ENCODE data around the gene EVL. TPM values are rescaled to one million over a fixed set of nuclear protein-coding genes. Genes with fewer than 3 reads are reported as not detected.

Gene EVL
- total and polyA plus RNA-seq, 4 donors = 54.5 to 99.9 (median 78.2) TPM

- ATAC-seq (ENCODE audit: insufficient read depth, low FRiP score) (no peak), DNase-seq (peak in 2 of 3 donors; percentile 59 to 67)
- Histone ChIP-seq H3K27ac (ENCODE audit: low read depth in 1 of 2, low read length in 1 of 2) (no peak overlapping the region), H3K4me1 (ENCODE audit: control insufficient read depth in 5 of 5, insufficient read depth in 5 of 5, low read length in 5 of 5) (peaks cover 3 to 35% (median 13%) of the 10 kb centered on the region in 5 donors), H3K9ac (ENCODE audit: insufficient read depth in 1 of 2, low read length in 2 of 2) (no peak overlapping the region), H3K36me3 (ENCODE audit: control insufficient read depth in 4 of 4, insufficient read depth in 4 of 4, low read length in 4 of 4) (no peaks in the 10 kb centered on the region), H3K9me3 (ENCODE audit: control insufficient read depth in 4 of 4, insufficient read depth in 3 of 4, low read length in 3 of 4) (no peaks in the 10 kb centered on the region), H3K4me3 (no peak overlapping the region), H3K27me3 (ENCODE audit: control insufficient read depth in 3 of 3, insufficient read depth in 3 of 3, low read length in 2 of 3) (no peaks in the 10 kb centered on the region)
- TF ChIP-seq CTCF (IDR thresholded peaks at IDR 0.05; ENCODE audit: control extremely low read depth, extremely low read depth) = no peak
- WGBS, 2 donors = 81% methylated on average over 2 of the region's 2 CpGs
These were observed 16.0 kb upstream of the EVL start for GRCh38 chr14:100049220-100049619.

DNA sequence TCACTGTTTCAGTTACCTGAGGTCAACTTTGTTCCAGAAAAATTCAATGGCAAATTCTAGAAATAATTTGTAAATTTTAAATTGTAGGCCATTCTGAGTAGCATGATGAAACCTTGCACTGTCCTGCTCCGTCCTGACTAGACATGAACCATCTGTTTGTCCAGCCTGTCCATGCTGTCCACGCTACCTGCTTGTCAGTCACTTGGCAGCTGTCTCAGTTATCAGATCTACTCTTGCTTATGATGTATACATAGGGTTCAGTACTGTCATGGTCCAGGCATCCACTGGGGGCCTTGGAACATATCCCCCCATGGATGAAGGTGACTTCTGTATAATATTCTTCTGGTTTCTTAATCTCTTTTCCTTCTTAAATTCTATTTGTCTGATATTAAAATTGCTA lies 14.1 kb upstream of the EVL start:
- 85 to 88% methylated on average over 2 of the region's 2 CpGs for WGBS, 2 donors
- TF ChIP-seq CTCF (IDR thresholded peaks at IDR 0.05; ENCODE audit: control extremely low read depth, extremely low read depth) = no peak
- Histone ChIP-seq H3K9me3 (ENCODE audit: control insufficient read depth in 4 of 4, insufficient read depth in 3 of 4, low read length in 3 of 4) (no peaks in the 10 kb centered on the region), H3K27me3 (ENCODE audit: control insufficient read depth in 3 of 3, insufficient read depth in 3 of 3, low read length in 2 of 3) (no peaks in the 10 kb centered on the region), H3K27ac (ENCODE audit: low read depth in 1 of 2, low read length in 1 of 2) (no peak overlapping the region), H3K9ac (ENCODE audit: insufficient read depth in 1 of 2, low read length in 2 of 2) (no peak overlapping the region), H3K4me3 (no peak overlapping the region), H3K4me1 (ENCODE audit: control insufficient read depth in 5 of 5, insufficient read depth in 5 of 5, low read length in 5 of 5) (peaks cover 3 to 33% (median 13%) of the 10 kb centered on the region in 5 donors), H3K36me3 (ENCODE audit: control insufficient read depth in 4 of 4, insufficient read depth in 4 of 4, low read length in 4 of 4) (no peaks in the 10 kb centered on the region)
- ATAC-seq (ENCODE audit: insufficient read depth, low FRiP score) (no peak), DNase-seq (peak in 1 of 3 donors; percentile 43)

DNA sequence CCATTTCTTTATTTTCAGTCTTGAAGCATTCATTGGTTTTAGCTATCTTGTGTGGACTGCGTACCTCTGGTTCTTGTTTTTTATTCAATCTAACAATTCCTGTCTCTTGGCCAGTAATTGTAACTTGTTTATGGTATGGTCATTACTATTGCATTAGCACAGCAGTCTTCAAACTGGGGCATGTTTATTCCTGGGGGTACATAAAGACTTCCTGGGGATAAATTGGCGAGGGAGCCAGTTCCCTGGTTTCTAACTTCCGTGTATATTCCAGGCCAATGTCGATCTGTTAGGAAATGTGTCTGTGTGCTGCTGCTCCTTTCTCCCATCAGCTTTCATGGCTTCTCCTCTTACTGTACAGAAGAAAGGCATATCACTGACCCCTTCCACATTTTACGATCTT lies 13.7 kb upstream of the EVL start:
- TF ChIP-seq CTCF (IDR thresholded peaks at IDR 0.05; ENCODE audit: control extremely low read depth, extremely low read depth) = no peak
- Histone ChIP-seq H3K36me3 (ENCODE audit: control insufficient read depth in 4 of 4, insufficient read depth in 4 of 4, low read length in 4 of 4) (no peaks in the 10 kb centered on the region), H3K4me3 (no peak overlapping the region), H3K4me1 (ENCODE audit: control insufficient read depth in 5 of 5, insufficient read depth in 5 of 5, low read length in 5 of 5) (peaks cover 3 to 33% (median 13%) of the 10 kb centered on the region in 5 donors), H3K27me3 (ENCODE audit: control insufficient read depth in 3 of 3, insufficient read depth in 3 of 3, low read length in 2 of 3) (no peaks in the 10 kb centered on the region), H3K9me3 (ENCODE audit: control insufficient read depth in 4 of 4, insufficient read depth in 3 of 4, low read length in 3 of 4) (no peaks in the 10 kb centered on the region), H3K9ac (ENCODE audit: insufficient read depth in 1 of 2, low read length in 2 of 2) (no peak overlapping the region), H3K27ac (ENCODE audit: low read depth in 1 of 2, low read length in 1 of 2) (peak overlapping the region in 1 of 2 donors; percentile 33)
- WGBS, 2 donors = 67 to 69% methylated on average over 5 of the region's 5 CpGs
- ATAC-seq (ENCODE audit: insufficient read depth, low FRiP score) (no peak), DNase-seq (peak in 2 of 3 donors; percentile 78 to 82)

GRCh38 chr14:100052819-100053218 lies 12.4 kb upstream of the EVL start:
- WGBS, 2 donors = 47% methylated on average over 2 of the region's 2 CpGs
- no peak for ATAC-seq (ENCODE audit: insufficient read depth, low FRiP score)
- TF ChIP-seq CTCF (IDR thresholded peaks at IDR 0.05; ENCODE audit: control extremely low read depth, extremely low read depth) = no peak

More at GRCh38 chr14:100052819-100053218, 12.4 kb upstream of the EVL start:
- H3K4me1 ChIP-seq (ENCODE audit: control insufficient read depth in 5 of 5, insufficient read depth in 5 of 5, low read length in 5 of 5) = peaks cover 3 to 44% (median 13%) of the 10 kb centered on the region in 5 donors
- no peaks in the 10 kb centered on the region for H3K9me3 ChIP-seq (ENCODE audit: control insufficient read depth in 4 of 4, insufficient read depth in 3 of 4, low read length in 3 of 4)
- no peak overlapping the region for H3K27ac ChIP-seq (ENCODE audit: low read depth in 1 of 2, low read length in 1 of 2)
- no peaks in the 10 kb centered on the region for H3K36me3 ChIP-seq (ENCODE audit: control insufficient read depth in 4 of 4, insufficient read depth in 4 of 4, low read length in 4 of 4)
- H3K4me3 ChIP-seq = no peak overlapping the region
- H3K9ac ChIP-seq (ENCODE audit: insufficient read depth in 1 of 2, low read length in 2 of 2) = no peak overlapping the region
- no peak for DNase-seq
- no peaks in the 10 kb centered on the region for H3K27me3 ChIP-seq (ENCODE audit: control insufficient read depth in 3 of 3, insufficient read depth in 3 of 3, low read length in 2 of 3)

All from lung (tissue), 12 donors.